GM13977 (cell line): ENCODE results near the gene ABO.
"Not testable (repeated sequence)": the region's sequence is repeated elsewhere in the genome, so short reads cannot be mapped to it uniquely, and the experiment has no call there.

ENCODE experiments used
- DNase-seq: peaks from one replicate; pipeline ENCODE4 v3.0.0; 2012; ENCODE audit warnings: low spot score
- CTCF ChIP-seq: IDR thresholded peaks from 2 replicates; pipeline ENCODE4 v1.5.1; 2012; ENCODE audit warnings: mild to moderate bottlenecking, control low read depth; ENCODE audit not compliant: insufficient read depth; ENCODE audit errors: extremely low read depth, missing control alignments
- in situ Hi-C: fragments of 300-500 bp; cut with MboI; formaldehyde crosslinking; loops from one replicate; pipeline ENCODE4 v1.12.0; 2022; ENCODE audit warnings: low sequenced_read_pairs, low pct_unique_long_range_greater_than_20kb, mixed read lengths, inconsistent platforms; ENCODE audit not compliant: unreplicated experiment

Gene ABO

GRCh38 chr9:133205996-133206931 is 68.7 kb downstream of the ABO start:
- in situ Hi-C loops: no loop called here
- DNase-seq: no peak
- TF ChIP-seq CTCF: no peak

- in situ Hi-C loops, DNase-seq: not testable (repeated sequence)
These were observed 69.5 kb downstream of the ABO start for GRCh38 chr9:133205481-133205887.
